H9 (cell line): ENCODE results near the gene CCR2. TPM values are rescaled to one million over a fixed set of nuclear protein-coding genes. Genes with fewer than 3 reads are reported as not detected.

Source experiments
- DNase-seq: peaks from one replicate; pipeline ENCODE4 v3.0.0-alpha.2; 2017
- H2AFZ ChIP-seq: one replicate; pipeline ENCODE4 v1.6.1; 2013; ENCODE audit warnings: mild to moderate bottlenecking, low read length, control low read depth, moderate library complexity
- H2AK5ac ChIP-seq: 2 replicates; pipeline ENCODE4 v1.6.1; 2013; ENCODE audit warnings: low read length, control low read depth, mixed read lengths; ENCODE audit not compliant: insufficient read length
- H2BK120ac ChIP-seq: one replicate; pipeline ENCODE4 v1.6.1; 2013; ENCODE audit warnings: low read depth, mild to moderate bottlenecking, low read length, control low read depth, inconsistent platforms; ENCODE audit not compliant: poor library complexity, severe bottlenecking
- H2BK12ac ChIP-seq: 2 replicates; pipeline ENCODE4 v1.6.1; 2013; ENCODE audit warnings: low read length, control low read depth, mixed read lengths, low read depth; ENCODE audit not compliant: insufficient read length
- H2BK15ac ChIP-seq: 2 replicates; pipeline ENCODE4 v1.6.1; 2013; ENCODE audit warnings: low read depth, low read length, control low read depth
- H2BK20ac ChIP-seq: one replicate; pipeline ENCODE4 v1.6.1; 2013; ENCODE audit warnings: low read depth, mild to moderate bottlenecking, low read length, control low read depth, inconsistent platforms; ENCODE audit not compliant: poor library complexity, severe bottlenecking
- H2BK5ac ChIP-seq: 2 replicates; pipeline ENCODE4 v1.6.1; 2013; ENCODE audit warnings: low read length, control low read depth, mixed read lengths; ENCODE audit not compliant: insufficient read length
- H3K14ac ChIP-seq: 2 replicates; pipeline ENCODE4 v1.6.1; 2013; ENCODE audit warnings: low read length, control low read depth; ENCODE audit not compliant: insufficient read depth
- H3K18ac ChIP-seq: 2 replicates; pipeline ENCODE4 v1.6.1; 2013; ENCODE audit warnings: low read depth, mild to moderate bottlenecking, mixed read lengths, low read length, control low read depth; ENCODE audit not compliant: insufficient read length
- H3K23ac ChIP-seq: 2 replicates; pipeline ENCODE4 v1.6.1; 2013; ENCODE audit warnings: low read length, control low read depth, mixed read lengths, low read depth; ENCODE audit not compliant: insufficient read length
- H3K23me2 ChIP-seq: 2 replicates; pipeline ENCODE4 v1.6.1; 2013; ENCODE audit warnings: low read depth, mild to moderate bottlenecking, mixed read lengths, low read length, control low read depth; ENCODE audit not compliant: insufficient read length, poor library complexity, severe bottlenecking
- H3K27ac ChIP-seq: 2 replicates; pipeline ENCODE4 v1.5.1; 2013; ENCODE audit warnings: low read length, control low read depth, mixed read lengths, low read depth; ENCODE audit not compliant: insufficient read length
- H3K27me3 ChIP-seq: 2 replicates; pipeline ENCODE4 v1.6.1; 2013; ENCODE audit warnings: low read length, control low read depth, inconsistent platforms; ENCODE audit not compliant: insufficient read depth
- H3K4ac ChIP-seq: 2 replicates; pipeline ENCODE4 v1.6.1; 2013; ENCODE audit warnings: low read depth, mild to moderate bottlenecking, control low read depth, inconsistent platforms, low read length, moderate library complexity
- H3K4me1 ChIP-seq: 2 replicates; pipeline ENCODE4 v1.6.1; 2013; ENCODE audit warnings: low read length, control low read depth, inconsistent platforms; ENCODE audit not compliant: insufficient read depth
- H3K4me2 ChIP-seq: 2 replicates; pipeline ENCODE4 v1.6.1; 2013; ENCODE audit warnings: low read length, control low read depth, mixed read lengths; ENCODE audit not compliant: insufficient read length, insufficient read depth
- H3K56ac ChIP-seq: 2 replicates; pipeline ENCODE4 v1.6.1; 2013; ENCODE audit warnings: low read depth, mild to moderate bottlenecking, mixed read lengths, low read length, control low read depth; ENCODE audit not compliant: insufficient read length
- H3K79me1 ChIP-seq: 2 replicates; pipeline ENCODE4 v1.6.1; 2013; ENCODE audit warnings: low read depth, mild to moderate bottlenecking, moderate library complexity, low read length, control low read depth, inconsistent platforms; ENCODE audit not compliant: insufficient read depth, poor library complexity, severe bottlenecking
- H3K79me2 ChIP-seq: 2 replicates; pipeline ENCODE4 v1.6.1; 2013; ENCODE audit warnings: low read length, control low read depth, inconsistent platforms; ENCODE audit not compliant: insufficient read depth
- H3K9ac ChIP-seq: 2 replicates; pipeline ENCODE4 v1.6.1; 2013; ENCODE audit warnings: low read length, control low read depth, mixed read lengths; ENCODE audit not compliant: insufficient read length; ENCODE audit errors: extremely low read depth
- H3K9me3 ChIP-seq: one replicate; pipeline ENCODE4 v1.6.1; 2013; ENCODE audit warnings: low read depth, low read length, inconsistent platforms; ENCODE audit not compliant: control insufficient read depth
- H3T11ph ChIP-seq: one replicate; pipeline ENCODE4 v1.6.1; 2013; ENCODE audit warnings: mild to moderate bottlenecking, low read length, control low read depth, inconsistent platforms
- H4K20me1 ChIP-seq: one replicate; pipeline ENCODE4 v1.6.1; 2013; ENCODE audit not compliant: control insufficient read depth, insufficient read length, insufficient read depth
- H4K5ac ChIP-seq: 2 replicates; pipeline ENCODE4 v1.6.1; 2013; ENCODE audit warnings: low read depth, mild to moderate bottlenecking, mixed read lengths, low read length, control low read depth; ENCODE audit not compliant: insufficient read length
- H4K8ac ChIP-seq: replicated peaks from 2 replicates; pipeline ENCODE4 v1.6.1; 2013; ENCODE audit warnings: low read length, control low read depth, mixed read lengths, low read depth; ENCODE audit not compliant: insufficient read length
- H4K91ac ChIP-seq: 2 replicates; pipeline ENCODE4 v1.6.1; 2013; ENCODE audit warnings: low read depth, mild to moderate bottlenecking, moderate library complexity, mixed read lengths, low read length, control low read depth; ENCODE audit not compliant: insufficient read length
- H3K27ac Mint-ChIP-seq, 3 experiments: 2 replicates in 2 of 3; 3 replicates in 1 of 3; pipeline ENCODE4 v1.8.0; 2020 to 2021; ENCODE audit warnings: mixed read lengths in 3 of 3, mild to moderate bottlenecking in 1 of 3, moderate library complexity in 1 of 3
- H3K27me3 Mint-ChIP-seq: 2 replicates; pipeline ENCODE4 v1.8.0; 2021; ENCODE audit warnings: low read depth, mild to moderate bottlenecking, moderate library complexity, mixed read lengths
- H3K36me3 Mint-ChIP-seq, 3 experiments: 2 replicates in 2 of 3; 3 replicates in 1 of 3; pipeline ENCODE4 v1.8.0; 2020 to 2021; ENCODE audit warnings: low read depth in 3 of 3, mixed read lengths in 3 of 3; ENCODE audit not compliant: insufficient read depth in 1 of 3
- H3K4me1 Mint-ChIP-seq, 2 experiments: 2 replicates each; pipeline ENCODE4 v1.8.0; 2020; ENCODE audit warnings: mixed read lengths in 2 of 2
- H3K4me3 Mint-ChIP-seq, 2 experiments: 2 replicates in 1 of 2; 3 replicates in 1 of 2; pipeline ENCODE4 v1.8.0; 2020 to 2021; ENCODE audit warnings: mild to moderate bottlenecking in 2 of 2, mixed read lengths in 2 of 2, moderate library complexity in 1 of 2
- H3K9me3 Mint-ChIP-seq, 2 experiments: 2 replicates in 1 of 2; 3 replicates in 1 of 2; pipeline ENCODE4 v1.8.0; 2020; ENCODE audit warnings: mild to moderate bottlenecking in 2 of 2, mixed read lengths in 2 of 2, moderate library complexity in 1 of 2
- CTCF ChIP-seq: fragments of 200-600 bp; sonication (generic); conservative IDR thresholded peaks from 3 replicates; pipeline ENCODE4 v1.8.0; 2021; ENCODE audit warnings: antibody characterized with exemption, mild to moderate bottlenecking
- WGBS: extraction: QIAGEN DNeasy Blood & Tissue Kit; methylation state at CpG from one replicate; pipeline ENCODE4 v1.1.7; 2013; ENCODE audit warnings: missing lambda C conversion rate, low lambda C conversion rate, mixed read lengths; ENCODE audit not compliant: insufficient read length; ENCODE audit errors: extremely low coverage; 5-methylcytosine and 5-hydroxymethylcytosine counted together
- total RNA-seq: library from RNA; stranded (reverse); gene quantifications from 2 replicates; pipeline ENCODE4 v1.2.1, GENCODE V29; 2021

CCR2 gene
- total RNA-seq, 1 experiment from 2014 or later, result not detected

GRCh38 chr3:46393554-46394434, 39.9 kb downstream of the CCR2 start:
- H3K18ac ChIP-seq, result no peak overlapping the region
- H3K27me3 ChIP-seq, result no peaks in the 10 kb centered on the region
- H3K14ac ChIP-seq, result no peak overlapping the region
- H3K27ac ChIP-seq, result no peak overlapping the region
- no peak overlapping the region for H2BK20ac ChIP-seq
- H3K23ac ChIP-seq, result no peak overlapping the region
- H3K4me2 ChIP-seq, result no peak overlapping the region
- H3K4me1 Mint-ChIP-seq, result peaks cover 9 to 16% of the 10 kb centered on the region in 2 experiments
- no peak overlapping the region for H2BK5ac ChIP-seq
- H3K27ac Mint-ChIP-seq, result no peak overlapping the region
- no peak overlapping the region for H2BK12ac ChIP-seq
- no CpG with 5 or more reads among the region's 8 CpGs for WGBS
- no peak overlapping the region for H2AK5ac ChIP-seq
- H3K4me1 ChIP-seq, result no peaks in the 10 kb centered on the region
- H2BK15ac ChIP-seq, result no peak overlapping the region
- no peak overlapping the region for H3K4me3 Mint-ChIP-seq
- no peak overlapping the region for H2BK120ac ChIP-seq
- no peaks in the 10 kb centered on the region for H3K79me1 ChIP-seq
- peak; percentile 57 for DNase-seq
- no peak overlapping the region for H3K9ac ChIP-seq
- no peak overlapping the region for H3K56ac ChIP-seq
- no peak overlapping the region for H2AFZ ChIP-seq
- H3K36me3 Mint-ChIP-seq, result no peaks in the 10 kb centered on the region
- H4K91ac ChIP-seq, result no peak overlapping the region
- no peak overlapping the region for H4K5ac ChIP-seq
- peaks cover 6% of the 10 kb centered on the region for H3K27me3 Mint-ChIP-seq
- no peaks in the 10 kb centered on the region for H3K23me2 ChIP-seq
- no peak overlapping the region for H3K4ac ChIP-seq
- H3K9me3 ChIP-seq, result no peaks in the 10 kb centered on the region
- H3K79me2 ChIP-seq, result no peaks in the 10 kb centered on the region
- H4K20me1 ChIP-seq, result no peaks in the 10 kb centered on the region
- H4K8ac ChIP-seq, result no peak overlapping the region
- H3K9me3 Mint-ChIP-seq, result no peaks in the 10 kb centered on the region
- H3T11ph ChIP-seq, result no peak overlapping the region
- TF ChIP-seq CTCF, result no peak
